Testis (tissue), 2 donors: ENCODE results near the gene NUCB1.

Experiments used
- POLR2A ChIP-seq: fragments of 450-650 bp; IDR thresholded peaks from one replicate; pipeline ENCODE4 v1.6.1; 2017; ENCODE audit warnings: antibody characterized with exemption, mild to moderate bottlenecking, moderate library complexity
- TF ChIP-seq, protein P1 (sequence below), 3 experiments: fragments of 450-650 bp in 2 of 3; fragments of 200-600 bp in 1 of 3; sonication (generic) in 1 of 3; IDR thresholded peaks; one replicate each; pipeline ENCODE4 v1.5.1; 2016 to 2019; ENCODE audit warnings: antibody characterized with exemption in 3 of 3, mild to moderate bottlenecking in 2 of 3, moderate library complexity in 1 of 3

DNA sequence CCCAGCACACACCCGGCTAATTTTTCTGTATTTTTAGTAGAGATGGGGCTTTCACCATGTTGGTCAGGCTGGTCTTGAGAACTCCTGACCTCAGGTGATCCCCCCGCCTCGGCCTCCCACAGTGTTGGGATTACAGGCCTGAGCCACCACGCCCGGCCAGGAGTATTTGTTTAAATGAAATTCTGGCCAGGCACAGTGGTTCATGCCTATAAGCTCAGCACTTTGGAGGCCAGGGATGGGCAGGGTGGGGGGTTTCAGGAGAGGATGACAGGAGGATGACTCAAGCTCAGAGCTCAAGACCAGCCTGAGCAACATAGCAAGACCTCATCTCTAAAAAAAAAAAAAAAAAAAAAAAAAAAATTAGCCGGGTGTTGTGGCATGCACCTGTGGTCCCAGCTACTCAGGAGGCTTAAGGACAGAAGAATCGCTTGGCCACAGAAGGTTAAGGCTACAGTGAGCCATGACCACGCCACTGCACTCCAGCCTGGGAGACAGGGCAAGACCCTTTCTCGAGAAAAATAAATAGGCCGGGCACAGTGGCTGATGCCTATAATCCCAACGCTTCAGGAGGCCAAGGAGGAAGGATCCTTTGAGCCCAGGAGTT is 25.2 kb downstream of the NUCB1 start:
- TF ChIP-seq, protein P1, sequence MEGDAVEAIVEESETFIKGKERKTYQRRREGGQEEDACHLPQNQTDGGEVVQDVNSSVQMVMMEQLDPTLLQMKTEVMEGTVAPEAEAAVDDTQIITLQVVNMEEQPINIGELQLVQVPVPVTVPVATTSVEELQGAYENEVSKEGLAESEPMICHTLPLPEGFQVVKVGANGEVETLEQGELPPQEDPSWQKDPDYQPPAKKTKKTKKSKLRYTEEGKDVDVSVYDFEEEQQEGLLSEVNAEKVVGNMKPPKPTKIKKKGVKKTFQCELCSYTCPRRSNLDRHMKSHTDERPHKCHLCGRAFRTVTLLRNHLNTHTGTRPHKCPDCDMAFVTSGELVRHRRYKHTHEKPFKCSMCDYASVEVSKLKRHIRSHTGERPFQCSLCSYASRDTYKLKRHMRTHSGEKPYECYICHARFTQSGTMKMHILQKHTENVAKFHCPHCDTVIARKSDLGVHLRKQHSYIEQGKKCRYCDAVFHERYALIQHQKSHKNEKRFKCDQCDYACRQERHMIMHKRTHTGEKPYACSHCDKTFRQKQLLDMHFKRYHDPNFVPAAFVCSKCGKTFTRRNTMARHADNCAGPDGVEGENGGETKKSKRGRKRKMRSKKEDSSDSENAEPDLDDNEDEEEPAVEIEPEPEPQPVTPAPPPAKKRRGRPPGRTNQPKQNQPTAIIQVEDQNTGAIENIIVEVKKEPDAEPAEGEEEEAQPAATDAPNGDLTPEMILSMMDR (IDR thresholded peaks at IDR 0.05) = no peak
- no peak for TF ChIP-seq POLR2A
